ENCODE results near the gene KLF17. TPM values are rescaled to one million over a fixed set of nuclear protein-coding genes. Genes with fewer than 3 reads are reported as not detected.

KLF17 gene
- total RNA-seq, 1 experiment from 2014 or later, result 0.26 TPM

DNA sequence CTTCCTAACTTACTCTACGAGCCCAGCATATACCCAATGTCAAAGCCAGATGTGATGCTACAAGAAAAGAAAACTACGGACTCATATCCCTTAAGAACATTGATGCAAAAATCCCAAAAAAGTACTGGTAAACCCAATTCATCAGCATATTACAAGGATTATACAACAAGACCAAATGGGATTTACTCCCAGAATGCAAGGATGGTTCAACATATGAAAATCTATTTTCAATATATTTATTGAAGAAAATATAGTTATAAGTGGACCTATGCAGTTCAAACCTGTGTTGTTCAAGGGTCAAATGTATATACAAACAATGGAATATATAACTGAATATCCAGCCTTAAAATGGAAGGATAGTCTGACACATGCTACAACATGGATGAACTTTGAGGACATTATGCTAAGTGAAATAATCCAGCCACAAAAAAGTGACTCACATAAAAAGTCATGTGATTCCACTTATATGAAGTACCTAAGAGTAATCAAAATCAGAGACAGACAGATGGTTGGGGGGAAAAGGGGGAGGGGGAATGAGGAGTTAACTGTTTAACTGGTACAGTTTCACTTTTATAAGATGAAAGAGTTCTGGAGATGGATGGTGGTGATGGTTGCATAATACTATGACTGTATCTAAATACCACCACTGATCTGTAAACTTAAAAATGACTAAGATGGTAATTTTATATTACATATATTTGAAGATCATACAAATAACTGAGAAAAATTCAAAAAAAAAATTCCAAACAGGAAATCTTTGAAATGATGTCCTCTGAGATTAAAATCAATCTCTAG lies 26.5 kb downstream of the KLF17 start:
- Histone ChIP-seq H3K9me3 (ENCODE audit: low read length) (peaks cover 16% of the 10 kb centered on the region), H3K36me3 (ENCODE audit: low read depth, low read length) (no peaks in the 10 kb centered on the region), H2AFZ (ENCODE audit: low read length) (no peak overlapping the region), H3K4me3 (ENCODE audit: low read length) (no peak overlapping the region), H3K4me2 (ENCODE audit: low read length) (no peak overlapping the region), H4K20me1 (ENCODE audit: low read length) (no peaks in the 10 kb centered on the region), H3F3A (ENCODE audit: low read length, unreplicated experiment) (no peaks in the 10 kb centered on the region), H3K9me2 (replicated peaks; ENCODE audit: low read length) (no peaks in the 10 kb centered on the region), H3K79me2 (ENCODE audit: low read length) (no peaks in the 10 kb centered on the region), H3K27ac (ENCODE audit: low read length) (no peak overlapping the region), H3K9ac (ENCODE audit: low read length) (no peak overlapping the region), H3K27me3 (ENCODE audit: low read length) (no peaks in the 10 kb centered on the region), H3K4me1 (ENCODE audit: insufficient read depth, low read length) (no peaks in the 10 kb centered on the region)
- no peak for TF ChIP-seq EZH2phosphoT487 (IDR thresholded peaks at IDR 0.05; ENCODE audit: borderline replicate concordance, low read length)
- TF ChIP-seq, protein P1, sequence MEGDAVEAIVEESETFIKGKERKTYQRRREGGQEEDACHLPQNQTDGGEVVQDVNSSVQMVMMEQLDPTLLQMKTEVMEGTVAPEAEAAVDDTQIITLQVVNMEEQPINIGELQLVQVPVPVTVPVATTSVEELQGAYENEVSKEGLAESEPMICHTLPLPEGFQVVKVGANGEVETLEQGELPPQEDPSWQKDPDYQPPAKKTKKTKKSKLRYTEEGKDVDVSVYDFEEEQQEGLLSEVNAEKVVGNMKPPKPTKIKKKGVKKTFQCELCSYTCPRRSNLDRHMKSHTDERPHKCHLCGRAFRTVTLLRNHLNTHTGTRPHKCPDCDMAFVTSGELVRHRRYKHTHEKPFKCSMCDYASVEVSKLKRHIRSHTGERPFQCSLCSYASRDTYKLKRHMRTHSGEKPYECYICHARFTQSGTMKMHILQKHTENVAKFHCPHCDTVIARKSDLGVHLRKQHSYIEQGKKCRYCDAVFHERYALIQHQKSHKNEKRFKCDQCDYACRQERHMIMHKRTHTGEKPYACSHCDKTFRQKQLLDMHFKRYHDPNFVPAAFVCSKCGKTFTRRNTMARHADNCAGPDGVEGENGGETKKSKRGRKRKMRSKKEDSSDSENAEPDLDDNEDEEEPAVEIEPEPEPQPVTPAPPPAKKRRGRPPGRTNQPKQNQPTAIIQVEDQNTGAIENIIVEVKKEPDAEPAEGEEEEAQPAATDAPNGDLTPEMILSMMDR (conservative IDR thresholded peaks at IDR 0.05; ENCODE audit: low read depth, low read length), result no peak
- TF ChIP-seq EZH2 (IDR thresholded peaks at IDR 0.05; ENCODE audit: low read length, unreplicated experiment), result no peak
- ChIA-PET POLR2A (ENCODE audit: unreplicated experiment) (no interaction called here), CTCF (no interaction called here)
- no peak for DNase-seq
- ATAC-seq, result no peak
- no TSS peak for BruUV-seq (replicated peaks)
- intact Hi-C loops (cut with micrococcal nuclease), result no loop called here

GRCh38 chr1:44146536-44147361 lies 28.1 kb downstream of the KLF17 start:
- CTCF ChIA-PET, result no interaction called here
- Histone ChIP-seq H3K27me3 (ENCODE audit: low read length) (no peaks in the 10 kb centered on the region), H3K4me3 (ENCODE audit: low read length) (no peak overlapping the region), H3K9me3 (ENCODE audit: low read length) (peaks cover 16% of the 10 kb centered on the region), H2AFZ (ENCODE audit: low read length) (no peak overlapping the region), H3K79me2 (ENCODE audit: low read length) (no peaks in the 10 kb centered on the region), H3K36me3 (ENCODE audit: low read depth, low read length) (no peaks in the 10 kb centered on the region), H3K27ac (ENCODE audit: low read length) (no peak overlapping the region), H3K4me1 (ENCODE audit: insufficient read depth, low read length) (no peaks in the 10 kb centered on the region), H3F3A (ENCODE audit: low read length, unreplicated experiment) (no peaks in the 10 kb centered on the region), H4K20me1 (ENCODE audit: low read length) (no peaks in the 10 kb centered on the region), H3K9ac (ENCODE audit: low read length) (no peak overlapping the region), H3K9me2 (replicated peaks; ENCODE audit: low read length) (no peaks in the 10 kb centered on the region), H3K4me2 (ENCODE audit: low read length) (no peak overlapping the region)
- POLR2A ChIA-PET (ENCODE audit: unreplicated experiment), result no interaction called here
- intact Hi-C loops (cut with micrococcal nuclease), result no loop called here
- no TSS peak for BruUV-seq (replicated peaks)
- TF ChIP-seq EZH2 (IDR thresholded peaks at IDR 0.05; ENCODE audit: low read length, unreplicated experiment), result no peak
- TF ChIP-seq, protein P1 (conservative IDR thresholded peaks at IDR 0.05; ENCODE audit: low read depth, low read length), result no peak
- TF ChIP-seq EZH2phosphoT487 (IDR thresholded peaks at IDR 0.05; ENCODE audit: borderline replicate concordance, low read length), result no peak
- DNase-seq (no peak), ATAC-seq (no peak)

GRCh38 chr1:44147582-44147981 lies 29.0 kb downstream of the KLF17 start:
- no peak overlapping the region for H3K9ac ChIP-seq (ENCODE audit: low read length)
- no peak for DNase-seq
- no peak overlapping the region for H3K27ac ChIP-seq (ENCODE audit: low read length)
- no peak for ATAC-seq
- POLR2A ChIA-PET (ENCODE audit: unreplicated experiment), result no interaction called here
- H3K36me3 ChIP-seq (ENCODE audit: low read depth, low read length), result no peaks in the 10 kb centered on the region
- intact Hi-C loops (cut with micrococcal nuclease), result no loop called here
- no peaks in the 10 kb centered on the region for H3K9me2 ChIP-seq (replicated peaks; ENCODE audit: low read length)
- no peak overlapping the region for H2AFZ ChIP-seq (ENCODE audit: low read length)
- H3K4me2 ChIP-seq (ENCODE audit: low read length), result no peak overlapping the region
- no peaks in the 10 kb centered on the region for H4K20me1 ChIP-seq (ENCODE audit: low read length)
- H3F3A ChIP-seq (ENCODE audit: low read length, unreplicated experiment), result no peaks in the 10 kb centered on the region
- TF ChIP-seq, protein P1 (conservative IDR thresholded peaks at IDR 0.05; ENCODE audit: low read depth, low read length), result no peak
- TF ChIP-seq EZH2phosphoT487 (IDR thresholded peaks at IDR 0.05; ENCODE audit: borderline replicate concordance, low read length), result no peak
- TF ChIP-seq EZH2 (IDR thresholded peaks at IDR 0.05; ENCODE audit: low read length, unreplicated experiment), result no peak
- H3K4me1 ChIP-seq (ENCODE audit: insufficient read depth, low read length), result no peaks in the 10 kb centered on the region
- no peak overlapping the region for H3K4me3 ChIP-seq (ENCODE audit: low read length)
- BruUV-seq (replicated peaks), result no TSS peak
- CTCF ChIA-PET, result no interaction called here
- no peaks in the 10 kb centered on the region for H3K79me2 ChIP-seq (ENCODE audit: low read length)
- H3K9me3 ChIP-seq (ENCODE audit: low read length), result peaks cover 16% of the 10 kb centered on the region
- no peaks in the 10 kb centered on the region for H3K27me3 ChIP-seq (ENCODE audit: low read length)
